ENCODE measurements around the gene LONP1.

LONP1 gene

GRCh38 chr19:5700455-5701092 is 19.4 kb downstream of the LONP1 start:
- H3K4me1 ChIP-seq (ENCODE audit: control insufficient read depth in 2 of 2, insufficient read depth in 2 of 2, low read length in 2 of 2) = no peaks in the 10 kb centered on the region
- no peak overlapping the region for H3K9ac ChIP-seq (ENCODE audit: low read depth in 1 of 2, low read length in 2 of 2)
- H3K9me3 ChIP-seq (ENCODE audit: control insufficient read depth in 2 of 2, low read length in 2 of 2) = no peaks in the 10 kb centered on the region
- H3K36me3 ChIP-seq (ENCODE audit: control insufficient read depth in 2 of 2, insufficient read depth in 2 of 2, low read length in 2 of 2) = peaks cover 34 to 43% of the 10 kb centered on the region in 2 donors
- no peaks in the 10 kb centered on the region for H3K27me3 ChIP-seq (ENCODE audit: control insufficient read depth in 2 of 2, insufficient read depth in 2 of 2, low read length in 2 of 2)
- H3K4me3 ChIP-seq (ENCODE audit: low read length in 2 of 2) = no peak overlapping the region
- H3K27ac ChIP-seq (ENCODE audit: low read depth in 2 of 2, low read length in 2 of 2) = no peak overlapping the region

- no peak overlapping the region for H3K4me3 ChIP-seq (ENCODE audit: low read length in 2 of 2)
- H3K4me1 ChIP-seq (ENCODE audit: control insufficient read depth in 2 of 2, insufficient read depth in 2 of 2, low read length in 2 of 2) = no peaks in the 10 kb centered on the region
- H3K36me3 ChIP-seq (ENCODE audit: control insufficient read depth in 2 of 2, insufficient read depth in 2 of 2, low read length in 2 of 2) = peaks cover 38 to 51% of the 10 kb centered on the region in 2 donors
- H3K27me3 ChIP-seq (ENCODE audit: control insufficient read depth in 2 of 2, insufficient read depth in 2 of 2, low read length in 2 of 2) = no peaks in the 10 kb centered on the region
- no peak overlapping the region for H3K27ac ChIP-seq (ENCODE audit: low read depth in 2 of 2, low read length in 2 of 2)
- H3K9ac ChIP-seq (ENCODE audit: low read depth in 1 of 2, low read length in 2 of 2) = no peak overlapping the region
- no peaks in the 10 kb centered on the region for H3K9me3 ChIP-seq (ENCODE audit: control insufficient read depth in 2 of 2, low read length in 2 of 2)
These were observed 21.1 kb downstream of the LONP1 start for GRCh38 chr19:5698635-5699422.

GRCh38 chr19:5697890-5698634 is 21.9 kb downstream of the LONP1 start:
- H3K27me3 ChIP-seq (ENCODE audit: control insufficient read depth in 2 of 2, insufficient read depth in 2 of 2, low read length in 2 of 2) = no peaks in the 10 kb centered on the region
- H3K36me3 ChIP-seq (ENCODE audit: control insufficient read depth in 2 of 2, insufficient read depth in 2 of 2, low read length in 2 of 2) = peaks cover 38 to 52% of the 10 kb centered on the region in 2 donors
- no peak overlapping the region for H3K9ac ChIP-seq (ENCODE audit: low read depth in 1 of 2, low read length in 2 of 2)
- H3K4me3 ChIP-seq (ENCODE audit: low read length in 2 of 2) = no peak overlapping the region
- no peaks in the 10 kb centered on the region for H3K9me3 ChIP-seq (ENCODE audit: control insufficient read depth in 2 of 2, low read length in 2 of 2)
- no peaks in the 10 kb centered on the region for H3K4me1 ChIP-seq (ENCODE audit: control insufficient read depth in 2 of 2, insufficient read depth in 2 of 2, low read length in 2 of 2)
- H3K27ac ChIP-seq (ENCODE audit: low read depth in 2 of 2, low read length in 2 of 2) = no peak overlapping the region

GRCh38 chr19:5697022-5697889 is 22.7 kb downstream of the LONP1 start:
- Histone ChIP-seq H3K27ac (ENCODE audit: low read depth in 2 of 2, low read length in 2 of 2) (no peak overlapping the region), H3K27me3 (ENCODE audit: control insufficient read depth in 2 of 2, insufficient read depth in 2 of 2, low read length in 2 of 2) (no peaks in the 10 kb centered on the region), H3K9ac (ENCODE audit: low read depth in 1 of 2, low read length in 2 of 2) (no peak overlapping the region), H3K4me1 (ENCODE audit: control insufficient read depth in 2 of 2, insufficient read depth in 2 of 2, low read length in 2 of 2) (peaks cover 3 to 5% of the 10 kb centered on the region in 2 donors), H3K36me3 (ENCODE audit: control insufficient read depth in 2 of 2, insufficient read depth in 2 of 2, low read length in 2 of 2) (peaks cover 46 to 60% of the 10 kb centered on the region in 2 donors), H3K9me3 (ENCODE audit: control insufficient read depth in 2 of 2, low read length in 2 of 2) (no peaks in the 10 kb centered on the region), H3K4me3 (ENCODE audit: low read length in 2 of 2) (no peak overlapping the region)

GRCh38 chr19:5696196-5697021 is 23.5 kb downstream of the LONP1 start:
- Histone ChIP-seq H3K9ac (ENCODE audit: low read depth in 1 of 2, low read length in 2 of 2) (no peak overlapping the region), H3K27me3 (ENCODE audit: control insufficient read depth in 2 of 2, insufficient read depth in 2 of 2, low read length in 2 of 2) (no peaks in the 10 kb centered on the region), H3K27ac (ENCODE audit: low read depth in 2 of 2, low read length in 2 of 2) (no peak overlapping the region), H3K4me3 (ENCODE audit: low read length in 2 of 2) (no peak overlapping the region), H3K9me3 (ENCODE audit: control insufficient read depth in 2 of 2, low read length in 2 of 2) (no peaks in the 10 kb centered on the region), H3K36me3 (ENCODE audit: control insufficient read depth in 2 of 2, insufficient read depth in 2 of 2, low read length in 2 of 2) (peaks cover 52 to 64% of the 10 kb centered on the region in 2 donors), H3K4me1 (ENCODE audit: control insufficient read depth in 2 of 2, insufficient read depth in 2 of 2, low read length in 2 of 2) (peaks cover 9 to 12% of the 10 kb centered on the region in 2 donors)

GRCh38 chr19:5695649-5696195 is 24.2 kb downstream of the LONP1 start:
- no peaks in the 10 kb centered on the region for H3K9me3 ChIP-seq (ENCODE audit: control insufficient read depth in 2 of 2, low read length in 2 of 2)
- peaks cover 52 to 64% of the 10 kb centered on the region in 2 donors for H3K36me3 ChIP-seq (ENCODE audit: control insufficient read depth in 2 of 2, insufficient read depth in 2 of 2, low read length in 2 of 2)
- no peak overlapping the region for H3K27ac ChIP-seq (ENCODE audit: low read depth in 2 of 2, low read length in 2 of 2)
- no peak overlapping the region for H3K9ac ChIP-seq (ENCODE audit: low read depth in 1 of 2, low read length in 2 of 2)
- H3K27me3 ChIP-seq (ENCODE audit: control insufficient read depth in 2 of 2, insufficient read depth in 2 of 2, low read length in 2 of 2) = no peaks in the 10 kb centered on the region
- H3K4me1 ChIP-seq (ENCODE audit: control insufficient read depth in 2 of 2, insufficient read depth in 2 of 2, low read length in 2 of 2) = peaks cover 15 to 19% of the 10 kb centered on the region in 2 donors
- H3K4me3 ChIP-seq (ENCODE audit: low read length in 2 of 2) = no peak overlapping the region

- H3K27ac ChIP-seq (ENCODE audit: low read depth in 2 of 2, low read length in 2 of 2) = no peak overlapping the region
- no peak overlapping the region for H3K4me3 ChIP-seq (ENCODE audit: low read length in 2 of 2)
- peaks cover 52 to 64% of the 10 kb centered on the region in 2 donors for H3K36me3 ChIP-seq (ENCODE audit: control insufficient read depth in 2 of 2, insufficient read depth in 2 of 2, low read length in 2 of 2)
- no peak overlapping the region for H3K9ac ChIP-seq (ENCODE audit: low read depth in 1 of 2, low read length in 2 of 2)
- no peaks in the 10 kb centered on the region for H3K27me3 ChIP-seq (ENCODE audit: control insufficient read depth in 2 of 2, insufficient read depth in 2 of 2, low read length in 2 of 2)
- peaks cover 16 to 21% of the 10 kb centered on the region in 2 donors for H3K4me1 ChIP-seq (ENCODE audit: control insufficient read depth in 2 of 2, insufficient read depth in 2 of 2, low read length in 2 of 2)
- H3K9me3 ChIP-seq (ENCODE audit: control insufficient read depth in 2 of 2, low read length in 2 of 2) = no peaks in the 10 kb centered on the region
These were observed 24.8 kb downstream of the LONP1 start for GRCh38 chr19:5694956-5695648.

- H3K9me3 ChIP-seq (ENCODE audit: control insufficient read depth in 2 of 2, low read length in 2 of 2) = no peaks in the 10 kb centered on the region
- H3K4me3 ChIP-seq (ENCODE audit: low read length in 2 of 2) = no peak overlapping the region
- H3K36me3 ChIP-seq (ENCODE audit: control insufficient read depth in 2 of 2, insufficient read depth in 2 of 2, low read length in 2 of 2) = peaks cover 52 to 64% of the 10 kb centered on the region in 2 donors
- H3K27me3 ChIP-seq (ENCODE audit: control insufficient read depth in 2 of 2, insufficient read depth in 2 of 2, low read length in 2 of 2) = no peaks in the 10 kb centered on the region
- peaks cover 16 to 24% of the 10 kb centered on the region in 2 donors for H3K4me1 ChIP-seq (ENCODE audit: control insufficient read depth in 2 of 2, insufficient read depth in 2 of 2, low read length in 2 of 2)
- no peak overlapping the region for H3K9ac ChIP-seq (ENCODE audit: low read depth in 1 of 2, low read length in 2 of 2)
- no peak overlapping the region for H3K27ac ChIP-seq (ENCODE audit: low read depth in 2 of 2, low read length in 2 of 2)
These were observed 25.6 kb downstream of the LONP1 start for GRCh38 chr19:5694167-5694955.
